GM06990 (cell line): Measurements from ENCODE around the gene WDR54.
A peak's percentile ranks its signal among the peaks of the same experiment; 100 is the strongest.
"Not testable (repeated sequence)": the region's sequence is repeated elsewhere in the genome, so short reads cannot be mapped to it uniquely, and the experiment has no call there.

Experiments
- DNase-seq: peaks from one replicate; pipeline ENCODE4 v3.0.0-alpha.2; 2011; ENCODE audit not compliant: insufficient read length; ENCODE audit errors: extremely low read depth
- H3K27me3 ChIP-seq: replicated peaks from 2 replicates; pipeline ENCODE4 v1.6.0; 2011; ENCODE audit warnings: low read length; ENCODE audit not compliant: control insufficient read depth, insufficient read depth
- H3K36me3 ChIP-seq: 2 replicates; pipeline ENCODE4 v1.5.1; 2011; ENCODE audit warnings: low read length; ENCODE audit not compliant: control insufficient read depth, insufficient read depth
- H3K4me3 ChIP-seq: replicated peaks from 2 replicates; pipeline ENCODE4 v1.5.1; 2011; ENCODE audit warnings: low read depth, mild to moderate bottlenecking, control low read depth, low read length
- TF ChIP-seq, protein P1 (sequence below): IDR thresholded peaks from 2 replicates; pipeline ENCODE4 v1.5.1; 2011; ENCODE audit warnings: low read length, control low read depth, mild to moderate bottlenecking, inconsistent platforms; ENCODE audit not compliant: insufficient read depth, poor library complexity, severe bottlenecking

Gene WDR54

DNA sequence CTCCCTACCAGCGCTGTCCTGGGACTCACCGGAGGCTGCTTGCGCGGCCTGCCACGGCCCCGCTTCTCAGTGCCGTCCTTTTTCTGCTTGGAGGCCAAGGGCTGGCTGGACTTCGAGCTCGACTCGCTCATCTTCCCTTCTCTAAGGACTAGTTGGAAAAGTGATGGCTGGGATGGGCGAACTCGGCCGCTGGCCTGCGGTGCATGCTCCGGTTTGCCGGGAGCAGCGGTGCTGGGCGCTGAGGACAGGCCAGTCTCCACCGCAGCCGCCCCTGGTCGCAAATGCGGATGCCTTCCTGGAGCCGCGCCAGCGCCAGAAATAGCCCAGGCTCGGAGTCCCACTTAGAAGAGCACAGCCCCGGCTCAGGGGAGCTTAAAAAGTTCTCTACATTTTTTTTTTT lies 3.2 kb upstream of the WDR54 start:
- TF ChIP-seq, protein P1, sequence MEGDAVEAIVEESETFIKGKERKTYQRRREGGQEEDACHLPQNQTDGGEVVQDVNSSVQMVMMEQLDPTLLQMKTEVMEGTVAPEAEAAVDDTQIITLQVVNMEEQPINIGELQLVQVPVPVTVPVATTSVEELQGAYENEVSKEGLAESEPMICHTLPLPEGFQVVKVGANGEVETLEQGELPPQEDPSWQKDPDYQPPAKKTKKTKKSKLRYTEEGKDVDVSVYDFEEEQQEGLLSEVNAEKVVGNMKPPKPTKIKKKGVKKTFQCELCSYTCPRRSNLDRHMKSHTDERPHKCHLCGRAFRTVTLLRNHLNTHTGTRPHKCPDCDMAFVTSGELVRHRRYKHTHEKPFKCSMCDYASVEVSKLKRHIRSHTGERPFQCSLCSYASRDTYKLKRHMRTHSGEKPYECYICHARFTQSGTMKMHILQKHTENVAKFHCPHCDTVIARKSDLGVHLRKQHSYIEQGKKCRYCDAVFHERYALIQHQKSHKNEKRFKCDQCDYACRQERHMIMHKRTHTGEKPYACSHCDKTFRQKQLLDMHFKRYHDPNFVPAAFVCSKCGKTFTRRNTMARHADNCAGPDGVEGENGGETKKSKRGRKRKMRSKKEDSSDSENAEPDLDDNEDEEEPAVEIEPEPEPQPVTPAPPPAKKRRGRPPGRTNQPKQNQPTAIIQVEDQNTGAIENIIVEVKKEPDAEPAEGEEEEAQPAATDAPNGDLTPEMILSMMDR = no peak
- H3K36me3 ChIP-seq = no peaks in the 10 kb centered on the region
- no peak for DNase-seq
- H3K27me3 ChIP-seq = no peaks in the 10 kb centered on the region
- no peak overlapping the region for H3K4me3 ChIP-seq

DNA sequence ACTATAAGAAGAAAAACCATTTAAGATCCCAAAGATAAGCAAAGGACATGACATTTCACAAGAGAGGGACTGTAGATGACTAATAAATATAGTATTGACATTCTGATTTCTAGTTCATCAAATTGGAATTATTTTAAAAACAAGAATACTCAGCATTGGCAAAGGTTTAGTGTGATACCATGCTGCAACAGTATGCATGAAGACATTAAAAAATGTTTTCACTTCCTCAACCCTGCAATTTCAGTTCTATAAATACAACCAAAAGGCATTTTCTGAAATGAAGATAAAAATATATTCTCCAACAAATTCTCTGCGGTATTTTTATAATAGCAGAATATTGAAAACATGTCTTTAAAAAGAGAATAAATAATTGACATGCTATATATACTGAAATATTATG lies 2.2 kb upstream of the WDR54 start:
- Histone ChIP-seq H3K27me3 (no peaks in the 10 kb centered on the region), H3K36me3 (no peaks in the 10 kb centered on the region), H3K4me3 (no peak overlapping the region)
- DNase-seq = no peak
- TF ChIP-seq, protein P1 = no peak

DNA sequence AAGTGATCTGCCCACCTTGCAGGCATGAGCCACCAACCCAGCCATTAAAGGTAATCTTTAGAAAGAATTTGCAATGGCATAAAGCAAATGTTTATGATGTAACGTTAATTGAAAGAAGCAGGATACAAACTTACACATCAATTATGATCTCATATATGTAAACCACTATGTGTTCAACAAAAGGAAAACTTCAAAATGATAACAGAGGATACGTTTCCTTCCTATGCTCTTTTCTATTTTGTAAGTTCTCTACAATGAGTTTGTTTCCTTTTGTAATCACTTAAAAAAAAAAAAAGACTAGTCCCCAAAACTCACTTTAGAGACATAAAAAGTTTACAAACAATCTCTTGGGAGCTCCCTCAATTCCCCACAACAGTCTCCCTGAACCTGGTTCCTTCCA lies 1.5 kb upstream of the WDR54 start:
- H3K4me3 ChIP-seq = no peak overlapping the region
- DNase-seq = no peak
- H3K27me3 ChIP-seq = no peaks in the 10 kb centered on the region
- TF ChIP-seq, protein P1 = no peak
- peaks cover 2% of the 10 kb centered on the region for H3K36me3 ChIP-seq

DNA sequence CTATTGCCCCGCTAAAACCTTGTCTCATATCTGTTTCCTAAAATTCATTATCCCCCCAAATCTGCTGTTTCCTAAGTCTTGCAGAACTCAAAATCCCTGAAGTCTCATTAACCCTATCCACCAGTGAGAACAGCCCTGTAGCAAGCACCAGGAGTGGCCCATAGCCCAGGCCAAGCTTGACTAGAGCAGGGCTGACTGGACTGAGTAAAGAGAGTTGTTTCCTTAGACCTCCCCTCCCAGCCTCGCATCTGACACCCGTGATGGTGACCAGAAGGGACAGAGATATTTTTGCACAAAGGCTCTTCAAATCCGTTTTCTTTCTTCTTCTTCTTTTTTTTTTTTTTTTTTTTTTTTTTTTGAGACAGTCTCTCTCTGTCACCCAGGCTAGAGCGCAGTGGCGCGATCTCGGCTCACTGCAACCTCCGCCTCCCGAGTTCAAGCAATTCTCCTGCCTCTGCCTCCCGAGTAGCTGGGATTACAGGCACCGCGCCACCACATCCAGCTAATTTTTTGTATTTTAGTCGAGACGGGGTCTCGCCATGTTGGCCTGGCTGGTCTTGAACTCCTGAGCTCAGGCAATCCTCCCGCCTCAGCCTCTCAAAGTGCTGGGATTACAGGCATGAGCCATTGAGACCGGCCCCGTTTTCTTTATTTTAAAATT lies 957 bp upstream of the WDR54 start:
- peak overlapping the region; percentile 97 for H3K4me3 ChIP-seq
- not testable (repeated sequence) for H3K36me3 ChIP-seq, DNase-seq, H3K27me3 ChIP-seq

DNA sequence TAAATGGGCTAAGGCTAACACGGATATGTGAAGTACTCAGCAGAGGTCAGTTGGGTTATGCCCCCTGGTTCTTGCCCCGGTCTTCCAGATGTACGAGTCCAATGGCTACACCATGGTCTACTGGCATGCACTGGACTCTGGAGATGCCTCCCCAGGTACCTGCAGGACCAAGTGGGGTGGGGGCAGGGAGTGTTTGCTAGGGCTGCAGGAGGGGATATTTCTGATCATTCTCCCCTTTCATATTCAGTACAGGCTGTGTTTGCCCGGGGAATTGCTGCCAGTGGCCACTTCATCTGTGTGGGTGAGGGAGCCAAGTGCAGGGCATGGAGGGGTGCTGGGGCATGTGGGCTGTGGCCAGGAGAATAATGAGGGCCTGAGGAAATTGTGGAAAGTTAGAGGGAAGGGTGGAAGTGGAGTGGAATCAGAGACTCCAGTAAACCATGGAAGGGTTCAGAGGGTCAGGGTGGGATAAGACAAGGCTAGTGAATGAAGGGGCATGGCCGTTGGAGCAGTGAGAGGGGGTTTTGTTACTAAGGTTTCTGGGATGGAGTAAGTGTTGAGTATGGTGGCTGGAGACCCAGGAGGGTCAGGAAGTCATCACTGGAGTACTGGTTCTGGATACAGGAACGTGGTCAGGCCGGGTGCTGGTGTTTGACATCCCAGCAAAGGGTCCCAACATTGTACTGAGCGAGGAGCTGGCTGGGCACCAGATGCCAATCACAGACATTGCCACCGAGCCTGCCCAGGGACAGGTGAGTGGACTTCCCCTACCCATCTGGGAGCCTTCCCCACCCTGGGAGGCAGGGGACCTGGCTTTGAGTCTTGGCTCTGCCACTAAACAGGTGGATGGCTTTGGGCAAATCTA lies 1.9 kb downstream of the WDR54 start:
- DNase-seq = no peak
- TF ChIP-seq, protein P1 = no peak
- H3K36me3 ChIP-seq = peaks cover 8% of the 10 kb centered on the region
- H3K27me3 ChIP-seq = no peaks in the 10 kb centered on the region
- no peak overlapping the region for H3K4me3 ChIP-seq

DNA sequence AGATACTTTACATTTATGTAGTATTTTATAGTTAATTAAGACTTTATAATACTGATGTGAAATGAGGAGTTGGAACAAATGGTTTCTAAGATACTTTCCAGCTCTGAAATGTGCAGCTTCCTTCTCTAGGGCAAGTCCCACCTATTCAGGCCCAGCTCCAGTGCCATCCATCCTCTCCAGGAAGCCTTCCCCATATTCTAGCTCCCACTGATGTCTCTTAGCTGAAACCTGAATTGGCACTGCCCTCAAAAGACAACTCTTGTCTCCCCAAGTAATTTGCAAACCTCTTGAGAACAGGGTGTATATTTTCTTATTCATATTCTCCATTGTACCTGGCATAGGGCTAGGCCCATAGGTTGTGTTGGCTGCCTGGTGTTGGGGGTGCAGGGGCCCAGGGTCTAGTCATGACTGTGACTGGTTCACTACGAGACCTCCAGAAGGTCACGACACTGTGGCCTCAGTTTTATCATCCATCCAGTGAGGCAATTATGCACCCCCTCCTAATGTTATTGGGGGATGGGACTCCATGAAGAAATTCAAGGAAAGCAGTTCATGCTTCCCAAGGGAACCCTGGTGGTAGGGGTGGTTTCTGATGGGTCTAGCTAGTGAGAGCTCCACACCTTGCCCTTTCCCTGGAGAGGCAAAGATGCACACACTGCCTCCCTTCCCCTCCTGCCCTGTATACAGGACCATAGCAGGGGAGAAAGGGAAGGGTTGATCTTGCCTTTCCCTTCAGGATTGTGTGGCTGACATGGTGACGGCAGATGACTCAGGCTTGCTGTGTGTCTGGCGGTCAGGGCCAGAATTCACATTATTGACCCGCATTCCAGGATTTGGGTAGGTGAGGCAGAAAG lies 2.8 kb downstream of the WDR54 start:
- Histone ChIP-seq H3K36me3 (peaks cover 8% of the 10 kb centered on the region), H3K27me3 (no peaks in the 10 kb centered on the region), H3K4me3 (no peak overlapping the region)
- no peak for DNase-seq
- TF ChIP-seq, protein P1 = no peak
